GM19025 (cell line): ENCODE data around the gene PIK3CB.
A peak's percentile ranks its signal among the peaks of the same experiment; 100 is the strongest.

Experiments used
- ATAC-seq: cut with Tn5 transposase; IDR thresholded peaks from one replicate; pipeline ENCODE4 v1.9.1; 2021; ENCODE audit warnings: mild to moderate bottlenecking, low read depth, moderate library complexity; ENCODE audit not compliant: unreplicated experiment

Gene PIK3CB

GRCh38 chr3:138768125-138768524, 66.6 kb downstream of the PIK3CB start:
- ATAC-seq = no peak

GRCh38 chr3:138767498-138768104, 67.1 kb downstream of the PIK3CB start:
- no peak for ATAC-seq

- no peak for ATAC-seq
Observed at GRCh38 chr3:138761002-138761401, 73.7 kb downstream of the PIK3CB start.

GRCh38 chr3:138748190-138748589, 86.5 kb downstream of the PIK3CB start:
- no peak for ATAC-seq

GRCh38 chr3:138747225-138747624, 87.5 kb downstream of the PIK3CB start:
- no peak for ATAC-seq

GRCh38 chr3:138740072-138740471, 94.7 kb downstream of the PIK3CB start:
- ATAC-seq = no peak

- ATAC-seq = no peak
Observed at GRCh38 chr3:138732456-138732855, 102.3 kb downstream of the PIK3CB start.

- no peak for ATAC-seq
Observed at GRCh38 chr3:138726946-138727730, 107.6 kb downstream of the PIK3CB start.

- ATAC-seq = peak; percentile 70
Observed at GRCh38 chr3:138726042-138726441, 108.7 kb downstream of the PIK3CB start.

GRCh38 chr3:138725116-138725515, 109.6 kb downstream of the PIK3CB start:
- no peak for ATAC-seq

- no peak for ATAC-seq
Observed at GRCh38 chr3:138724443-138724842, 110.3 kb downstream of the PIK3CB start.

- ATAC-seq = no peak
Observed at GRCh38 chr3:138718849-138719248, 115.9 kb downstream of the PIK3CB start.

- no peak for ATAC-seq
Observed at GRCh38 chr3:138717348-138717747, 117.4 kb downstream of the PIK3CB start.

- ATAC-seq = no peak
Observed at GRCh38 chr3:138712086-138712485, 122.6 kb downstream of the PIK3CB start.

- ATAC-seq = no peak
Observed at GRCh38 chr3:138705675-138706074, 129.1 kb downstream of the PIK3CB start.

GRCh38 chr3:138696666-138697370, 137.9 kb downstream of the PIK3CB start:
- ATAC-seq = no peak

GRCh38 chr3:138694287-138695007, 140.3 kb downstream of the PIK3CB start:
- no peak for ATAC-seq

- no peak for ATAC-seq
Observed at GRCh38 chr3:138692152-138692551, 142.6 kb downstream of the PIK3CB start.

GRCh38 chr3:138691351-138691750, 143.4 kb downstream of the PIK3CB start:
- ATAC-seq = no peak

GRCh38 chr3:138690036-138690435, 144.7 kb downstream of the PIK3CB start:
- ATAC-seq = no peak

GRCh38 chr3:138688871-138689299, 145.8 kb downstream of the PIK3CB start:
- ATAC-seq = no peak
